Fibroblast of villous mesenchyme (primary cell): ENCODE measurements around the gene ITGA6. TPM values are rescaled to one million over a fixed set of nuclear protein-coding genes. Genes with fewer than 3 reads are reported as not detected.

Experiments used
- DNase-seq: peaks from one replicate; pipeline ENCODE4 v3.0.0-alpha.2; 2010; ENCODE audit warnings: low read depth
- H3K4me3 ChIP-seq: 2 replicates; pipeline ENCODE4 v1.5.1; 2011; ENCODE audit warnings: low read depth, mild to moderate bottlenecking, low read length
- total RNA-seq: library from RNA; depleted of rRNA; stranded (reverse); fragments of >200 nt; gene quantifications from 2 replicates; pipeline ENCODE4 v1.2.3, GENCODE V29; 2012
- TF ChIP-seq, protein P1 (sequence below): IDR thresholded peaks from 2 replicates; pipeline ENCODE4 v1.5.1; 2012; ENCODE audit warnings: low read depth, mild to moderate bottlenecking, low read length; ENCODE audit not compliant: insufficient read depth

Gene ITGA6
- total RNA-seq = 58.0 and 131 TPM in 2 replicates

DNA sequence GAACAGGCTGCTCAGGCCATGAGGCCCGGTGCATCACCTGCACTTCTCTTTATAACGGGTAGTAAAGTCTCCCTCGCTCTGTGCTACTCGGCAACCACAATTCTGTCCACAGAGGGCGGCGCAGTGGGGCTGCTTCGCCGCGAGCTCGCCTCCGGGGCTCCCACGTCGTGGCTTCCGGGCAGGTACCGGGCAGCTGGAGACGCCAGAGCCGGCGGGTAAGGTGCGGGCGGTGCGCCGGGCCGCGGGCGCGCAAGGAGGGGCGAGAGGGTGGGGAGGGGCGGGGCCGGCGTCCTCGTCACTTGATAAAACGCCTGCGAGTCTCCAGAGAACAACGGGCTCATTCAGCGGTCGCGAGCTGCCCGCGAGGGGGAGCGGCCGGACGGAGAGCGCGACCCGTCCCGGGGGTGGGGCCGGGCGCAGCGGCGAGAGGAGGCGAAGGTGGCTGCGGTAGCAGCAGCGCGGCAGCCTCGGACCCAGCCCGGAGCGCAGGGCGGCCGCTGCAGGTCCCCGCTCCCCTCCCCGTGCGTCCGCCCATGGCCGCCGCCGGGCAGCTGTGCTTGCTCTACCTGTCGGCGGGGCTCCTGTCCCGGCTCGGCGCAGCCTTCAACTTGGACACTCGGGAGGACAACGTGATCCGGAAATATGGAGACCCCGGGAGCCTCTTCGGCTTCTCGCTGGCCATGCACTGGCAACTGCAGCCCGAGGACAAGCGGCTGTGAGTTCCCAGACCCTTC, at the start of gene ITGA6:
ITGA6 (plus strand) TSS at position 331 of the 734 bp plus-strand sequence.
- peak; percentile 54 for DNase-seq
- H3K4me3 ChIP-seq = peak within 1 kb of the TSS; percentile 68
- TF ChIP-seq, protein P1, sequence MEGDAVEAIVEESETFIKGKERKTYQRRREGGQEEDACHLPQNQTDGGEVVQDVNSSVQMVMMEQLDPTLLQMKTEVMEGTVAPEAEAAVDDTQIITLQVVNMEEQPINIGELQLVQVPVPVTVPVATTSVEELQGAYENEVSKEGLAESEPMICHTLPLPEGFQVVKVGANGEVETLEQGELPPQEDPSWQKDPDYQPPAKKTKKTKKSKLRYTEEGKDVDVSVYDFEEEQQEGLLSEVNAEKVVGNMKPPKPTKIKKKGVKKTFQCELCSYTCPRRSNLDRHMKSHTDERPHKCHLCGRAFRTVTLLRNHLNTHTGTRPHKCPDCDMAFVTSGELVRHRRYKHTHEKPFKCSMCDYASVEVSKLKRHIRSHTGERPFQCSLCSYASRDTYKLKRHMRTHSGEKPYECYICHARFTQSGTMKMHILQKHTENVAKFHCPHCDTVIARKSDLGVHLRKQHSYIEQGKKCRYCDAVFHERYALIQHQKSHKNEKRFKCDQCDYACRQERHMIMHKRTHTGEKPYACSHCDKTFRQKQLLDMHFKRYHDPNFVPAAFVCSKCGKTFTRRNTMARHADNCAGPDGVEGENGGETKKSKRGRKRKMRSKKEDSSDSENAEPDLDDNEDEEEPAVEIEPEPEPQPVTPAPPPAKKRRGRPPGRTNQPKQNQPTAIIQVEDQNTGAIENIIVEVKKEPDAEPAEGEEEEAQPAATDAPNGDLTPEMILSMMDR = no peak

DNA sequence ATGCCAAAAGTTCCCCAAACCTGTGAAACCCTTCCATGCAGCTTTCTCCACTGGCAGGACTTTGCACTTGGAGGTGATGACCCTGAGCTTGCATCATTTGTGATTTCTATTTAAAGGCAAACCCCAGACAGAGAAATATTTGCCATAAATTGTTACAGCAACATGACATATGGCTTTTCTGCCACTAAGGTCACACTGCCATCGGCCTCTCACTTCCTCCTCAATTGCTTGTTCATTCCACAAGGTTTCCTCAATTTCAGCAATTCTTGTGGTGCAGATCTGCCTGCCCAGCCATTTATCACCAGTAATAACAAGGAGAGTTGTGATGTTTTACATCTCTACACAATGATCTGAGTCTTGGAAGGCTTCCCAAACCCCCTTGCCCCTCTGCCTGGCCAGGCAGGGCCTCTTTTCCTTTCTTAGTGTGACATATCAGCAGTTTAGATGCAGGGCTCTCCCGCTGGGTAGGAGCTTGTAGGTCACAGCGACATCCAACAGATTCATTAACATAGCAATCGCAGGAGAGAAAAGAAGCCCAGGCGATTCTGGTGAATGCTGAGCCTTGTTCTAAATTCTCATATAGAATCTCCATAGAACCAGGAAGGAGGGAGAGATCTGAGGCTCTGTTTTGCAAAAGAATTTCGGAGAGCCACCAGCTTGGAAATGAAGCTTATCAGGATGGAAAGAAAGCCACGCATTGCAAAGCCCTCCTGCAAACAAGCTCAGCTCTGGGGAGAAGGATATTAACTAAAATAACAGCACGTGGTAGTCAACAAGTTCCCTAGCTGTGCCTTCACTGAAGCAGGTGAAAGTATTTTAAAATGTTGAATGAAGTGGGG, 46.7 kb upstream of the ITGA6 start:
- H3K4me3 ChIP-seq = no peak overlapping the region
- DNase-seq = no peak
- TF ChIP-seq, protein P1 = no peak

DNA sequence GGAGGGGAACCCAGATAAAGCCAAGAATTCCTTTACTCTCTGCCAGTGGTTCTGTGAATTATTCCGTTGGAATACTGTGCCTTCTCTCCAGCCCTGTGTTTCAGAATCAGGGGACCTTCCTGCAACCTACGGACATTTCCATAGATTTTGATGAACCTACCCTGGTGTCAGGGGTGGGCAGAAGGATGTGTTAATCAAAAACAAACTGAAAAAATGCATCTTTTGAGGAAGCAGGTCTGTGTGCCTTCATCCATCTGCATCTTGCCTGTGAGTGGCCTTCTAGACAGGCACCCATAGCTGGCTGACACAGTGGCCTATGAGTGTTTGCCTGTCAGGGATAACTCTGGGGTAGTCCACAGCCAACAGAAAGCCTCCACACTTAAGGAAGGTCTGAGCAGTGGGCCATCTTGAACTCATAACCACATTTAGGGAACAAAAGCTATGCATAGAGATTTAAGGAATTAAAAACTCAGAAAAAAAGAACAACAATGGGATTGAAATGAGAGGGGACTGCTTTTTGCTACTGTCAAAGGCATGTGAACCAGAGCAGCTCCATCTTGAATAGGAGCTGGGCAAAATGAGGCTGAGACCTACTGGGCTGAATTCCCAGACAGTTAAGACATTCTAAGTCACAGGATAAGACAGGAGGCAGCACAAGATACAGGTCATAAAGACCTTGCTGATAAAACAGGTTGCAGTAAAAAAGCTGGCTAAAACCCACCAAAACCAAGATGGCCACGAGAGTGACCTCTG, 45.9 kb upstream of the ITGA6 start:
- no peak for DNase-seq
- H3K4me3 ChIP-seq = no peak overlapping the region
- TF ChIP-seq, protein P1 = no peak

DNA sequence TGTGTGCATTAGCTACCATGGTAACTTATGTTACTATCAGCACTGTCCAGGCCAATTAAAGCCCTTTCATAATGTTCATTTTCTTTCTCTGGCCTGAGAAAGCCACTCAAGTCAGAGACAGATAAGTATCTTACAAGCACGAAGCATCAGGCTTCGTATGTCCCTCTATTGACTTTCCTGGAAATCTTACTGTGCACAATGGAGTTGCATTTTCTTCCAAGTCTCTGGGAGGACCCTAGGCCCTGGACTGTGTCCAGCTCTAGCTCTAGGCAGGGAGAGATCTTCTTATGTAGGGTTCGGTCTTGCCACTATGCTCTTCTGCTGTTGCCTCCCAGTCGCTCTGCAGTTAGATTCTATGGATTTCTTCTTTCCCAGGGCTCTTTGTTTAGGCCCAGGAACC, 40.0 kb upstream of the ITGA6 start:
- no peak overlapping the region for H3K4me3 ChIP-seq
- TF ChIP-seq, protein P1 = no peak

DNA sequence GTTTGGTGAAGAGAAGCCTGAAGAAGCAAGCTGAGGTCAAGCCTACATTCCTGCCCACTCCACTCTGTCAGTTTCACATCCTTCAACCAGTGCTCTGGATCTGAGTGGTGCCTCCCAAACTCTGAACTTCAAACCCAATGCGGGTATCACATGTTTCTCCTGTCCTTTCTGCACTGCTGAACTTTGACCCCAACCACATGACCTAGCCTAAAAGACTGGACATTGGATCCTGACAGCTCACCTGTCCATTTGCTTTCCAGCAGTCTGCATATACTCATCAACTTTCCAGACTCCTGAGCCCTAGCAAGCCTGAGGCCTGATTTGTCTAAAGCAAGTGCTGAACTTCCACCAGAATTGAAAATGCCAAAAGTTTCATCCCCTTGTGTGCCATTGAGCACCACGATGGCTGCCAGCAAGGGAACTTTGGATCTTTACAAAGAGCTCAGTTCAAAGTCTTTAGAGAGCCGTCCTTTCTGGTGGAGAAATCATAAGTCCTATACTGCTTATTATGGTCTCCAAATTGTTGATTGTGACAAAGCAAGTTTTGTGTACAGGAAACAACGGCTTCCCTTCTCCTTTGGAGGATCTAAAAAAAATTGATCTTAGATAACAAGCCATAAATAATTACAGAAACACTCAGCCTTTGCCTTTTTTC, 37.6 kb upstream of the ITGA6 start:
- DNase-seq = no peak
- TF ChIP-seq, protein P1 = no peak
- no peak overlapping the region for H3K4me3 ChIP-seq

More for the DNA sequence above, 40.0 kb upstream of the ITGA6 start:
- DNase-seq = no peak

DNA sequence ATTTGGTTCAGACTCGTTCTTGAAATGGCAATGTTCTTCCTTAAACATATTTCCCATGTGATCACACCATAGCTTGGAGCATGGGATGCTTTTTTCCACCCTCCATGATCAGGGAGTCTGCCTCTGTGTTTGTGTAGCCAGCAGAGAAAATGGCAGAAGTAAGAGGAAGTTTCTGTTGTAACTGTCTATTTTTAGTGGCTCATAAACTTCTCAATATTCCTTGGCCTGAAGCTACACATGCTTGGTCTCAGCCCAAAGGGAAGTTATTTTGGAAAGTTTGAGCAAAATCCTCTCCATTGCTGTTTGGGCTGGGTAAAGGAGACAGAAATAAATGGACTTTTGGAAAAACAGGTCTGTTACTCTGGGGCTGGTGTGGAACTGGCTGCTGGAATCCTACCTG, 33.4 kb upstream of the ITGA6 start:
- peak; percentile 33 for DNase-seq

More for the DNA sequence above, 33.4 kb upstream of the ITGA6 start:
- H3K4me3 ChIP-seq = no peak overlapping the region
- TF ChIP-seq, protein P1 = no peak
